K562 (cell line): Measurements from ENCODE around the gene RPL19. TPM values are rescaled to one million over a fixed set of nuclear protein-coding genes. Genes with fewer than 3 reads are reported as not detected.

Source experiments
- ATAC-seq: fragments of 200-7000 bp; cut with Tn5 transposase; 3 replicates; pipeline ENCODE4 v1.9.1; 2020; ENCODE audit warnings: moderate library complexity
- BruUV-seq: library from RNA; stranded (reverse); fragments of 400-500 nt; replicated peaks from 2 replicates; lab custom pipeline; 2021; lab: Mats Ljungman, UMichigan
- CTCF ChIA-PET: fragments of 300-600 bp; formaldehyde crosslinking; extraction: SDS; loops from one replicate; lab custom pipeline; 2021; ENCODE audit warnings: low intra/inter-chr PET ratio; lab: Yijun Ruan, JAX
- POLR2A ChIA-PET: fragments of 300-600, 350-650 bp; sonication (Branson Sonifier 250); formaldehyde crosslinking; extraction: SDS; loops from one replicate; lab custom pipeline; 2021; ENCODE audit warnings: antibody characterized with exemption, inconsistent platforms; lab: Yijun Ruan, JAX
- DNase-seq, 4 experiments: peaks; one replicate each; pipeline versions ENCODE4 v3.0.0 to v3.0.0-alpha.2; 2011 to 2018; ENCODE audit warnings: low spot score in 3 of 4, mixed read lengths in 3 of 4; ENCODE audit errors: extremely low read depth in 1 of 4
- FAIRE-seq: peaks from 2 replicates; lab custom pipeline; 2011; peaks lifted over from hg19 to GRCh38; lab: Jason Lieb, UNC
- H2AFZ ChIP-seq: 2 replicates; pipeline ENCODE4 v1.6.0; 2011; ENCODE audit warnings: low read depth, low read length, control low read depth, inconsistent platforms
- H3K27ac ChIP-seq: fragments of 200-600 bp; 3 replicates; pipeline ENCODE4 v1.8.0; 2011; ENCODE audit warnings: low read depth, mild to moderate bottlenecking, control low read depth, inconsistent platforms, low read length, moderate library complexity, mixed read lengths; ENCODE audit errors: extremely low read depth
- H3K27me3 ChIP-seq, 2 experiments: fragments of 300-600 bp in 1 of 2; 2 replicates in 1 of 2; 3 replicates in 1 of 2; pipeline versions ENCODE4 v1.6.0 to v1.8.0; 2011; ENCODE audit warnings: inconsistent platforms in 2 of 2, low read length in 2 of 2, mild to moderate bottlenecking in 1 of 2, mixed read lengths in 1 of 2, moderate library complexity in 1 of 2; ENCODE audit not compliant: control insufficient read depth in 2 of 2, insufficient read depth in 2 of 2
- H3K36me3 ChIP-seq: fragments of 300-600 bp; 3 replicates; pipeline ENCODE4 v1.8.0; 2011; ENCODE audit warnings: mild to moderate bottlenecking, low read length, inconsistent platforms; ENCODE audit not compliant: control insufficient read depth, insufficient read depth
- H3K4me1 ChIP-seq, 2 experiments: fragments of 200-600 bp in 1 of 2; replicated peaks in 1 of 2; 2 replicates in 1 of 2; 3 replicates in 1 of 2; pipeline versions ENCODE4 v1.5.1 to v1.8.0; 2011; ENCODE audit warnings: inconsistent platforms in 2 of 2, low read length in 2 of 2, mild to moderate bottlenecking in 1 of 2, mixed read lengths in 1 of 2, moderate library complexity in 1 of 2; ENCODE audit not compliant: control insufficient read depth in 2 of 2, insufficient read depth in 2 of 2
- H3K4me2 ChIP-seq: 2 replicates; pipeline ENCODE4 v1.6.1; 2011; ENCODE audit warnings: low read length, control low read depth, inconsistent platforms, mixed read lengths; ENCODE audit not compliant: insufficient read depth
- H3K4me3 ChIP-seq: fragments of 200-600 bp; sonication (generic), shearing (Covaris generic); 2 replicates; pipeline ENCODE4 v1.5.1; 2016; ENCODE audit warnings: control low read depth, inconsistent platforms
- H3K79me2 ChIP-seq: fragments of 200-600 bp; 3 replicates; pipeline ENCODE4 v1.8.0; 2011; ENCODE audit warnings: low read length, inconsistent platforms; ENCODE audit not compliant: control insufficient read depth, insufficient read depth
- H3K9ac ChIP-seq, 2 experiments: 2 replicates each; pipeline versions ENCODE4 v1.6.0 to v1.6.1; 2011; ENCODE audit warnings: low read depth in 2 of 2, low read length in 2 of 2, control low read depth in 1 of 2, inconsistent platforms in 1 of 2, mild to moderate bottlenecking in 1 of 2, mixed read lengths in 1 of 2; ENCODE audit not compliant: insufficient read depth in 1 of 2
- H3K9me1 ChIP-seq: one replicate; pipeline ENCODE4 v1.6.0; 2011; ENCODE audit warnings: inconsistent platforms, mild to moderate bottlenecking, low read length, moderate library complexity; ENCODE audit not compliant: control insufficient read depth, insufficient read depth
- H3K9me3 ChIP-seq: replicated peaks from 2 replicates; pipeline ENCODE4 v1.5.1; 2011; ENCODE audit warnings: low read depth, low read length, inconsistent platforms; ENCODE audit not compliant: control insufficient read depth, insufficient read depth
- H4K20me1 ChIP-seq: replicated peaks from 2 replicates; pipeline ENCODE4 v1.6.1; 2011; ENCODE audit warnings: low read length, inconsistent platforms, mixed read lengths; ENCODE audit not compliant: control insufficient read depth, insufficient read depth
- CXXC5 ChIP-seq: fragments of 250-450 bp; sonication (Bioruptor Pico); IDR thresholded peaks from 2 replicates; pipeline ENCODE4 v1.8.0; 2022; ENCODE audit warnings: inconsistent platforms, mild to moderate bottlenecking, moderate library complexity
- DMBX1 ChIP-seq: fragments of 250-450 bp; sonication (Bioruptor Pico); IDR thresholded peaks from 2 replicates; pipeline ENCODE4 v1.8.0; 2022; ENCODE audit warnings: inconsistent platforms, mild to moderate bottlenecking, moderate library complexity, borderline replicate concordance
- FOSL1 ChIP-seq: fragments of 200-800 bp; sonication (Bioruptor generic); conservative IDR thresholded peaks from 2 replicates; pipeline ENCODE4 v1.6.1; 2016; ENCODE audit warnings: missing genetic modification characterization, missing compliant biosample characterization
- ID3 ChIP-seq, 2 experiments: fragments of 250-450 bp in 1 of 2; fragments of 450-650 bp in 1 of 2; sonication (Bioruptor Pico) in 1 of 2; IDR thresholded peaks; 2 replicates each; pipeline versions ENCODE4 v1.6.1 to v1.8.0; 2016 to 2021; ENCODE audit warnings: mild to moderate bottlenecking in 2 of 2, moderate library complexity in 2 of 2, missing compliant biosample characterization in 1 of 2, missing genetic modification characterization in 1 of 2
- NFRKB ChIP-seq: fragments of 450-650 bp; IDR thresholded peaks from 2 replicates; pipeline ENCODE4 v1.6.1; 2016; ENCODE audit warnings: low read depth
- NFXL1 ChIP-seq: fragments of 450-650 bp; formaldehyde crosslinking; IDR thresholded peaks from 2 replicates; pipeline ENCODE4 v1.4.0; 2021; ENCODE audit warnings: mild to moderate bottlenecking
- RERE ChIP-seq: sonication (generic); formaldehyde crosslinking; IDR thresholded peaks from 2 replicates; pipeline ENCODE4 v1.8.0; 2023; ENCODE audit warnings: missing genetic modification reagents, mild to moderate bottlenecking, borderline replicate concordance
- SMARCA4 ChIP-seq: fragments of 450-650 bp; IDR thresholded peaks from 2 replicates; pipeline ENCODE4 v1.6.1; 2016
- SNRNP70 ChIP-seq: fragments of 200-400 bp; formaldehyde crosslinking; optimal IDR thresholded peaks from 2 replicates; pipeline ENCODE3; 2017; ENCODE audit warnings: low read depth, low read length
- TAF1 ChIP-seq: IDR thresholded peaks from 2 replicates; pipeline ENCODE4 v1.6.1; 2011; ENCODE audit warnings: mild to moderate bottlenecking, low read length, moderate library complexity; ENCODE audit not compliant: insufficient read depth, control insufficient read depth, severe bottlenecking; ENCODE audit errors: extremely low read depth
- THRB ChIP-seq: fragments of 450-650 bp; formaldehyde crosslinking; conservative IDR thresholded peaks from 2 replicates; pipeline ENCODE4 v1.4.0; 2022; ENCODE audit warnings: mild to moderate bottlenecking, missing genetic modification characterization
- ZBTB7A ChIP-seq: IDR thresholded peaks from 2 replicates; pipeline ENCODE4 v1.6.1; 2011; ENCODE audit warnings: low read depth, mild to moderate bottlenecking, low read length, moderate library complexity, borderline replicate concordance; ENCODE audit not compliant: control insufficient read depth
- ZKSCAN1 ChIP-seq: fragments of 150-350 bp; IDR thresholded peaks from 2 replicates; pipeline ENCODE4 v1.6.1; 2016; ENCODE audit warnings: low read depth, low read length
- ZNF263 ChIP-seq: sonication (generic); formaldehyde crosslinking; IDR thresholded peaks from 2 replicates; pipeline ENCODE4 v1.8.0; 2022; ENCODE audit warnings: mild to moderate bottlenecking, missing genetic modification reagents, borderline replicate concordance
- ZNF707 ChIP-seq: fragments of 250-450 bp; sonication (Bioruptor Pico); conservative IDR thresholded peaks from 2 replicates; pipeline ENCODE4 v1.8.0; 2022; ENCODE audit warnings: inconsistent platforms, mild to moderate bottlenecking, moderate library complexity
- WGBS: fragments of 100-300 bp; shearing (Covaris generic); methylation state at CpG from one replicate; pipeline ENCODE4 v1.1.6; 2016; ENCODE audit warnings: low coverage, mixed read lengths; ENCODE audit not compliant: insufficient coverage; ENCODE audit errors: missing lambda C conversion rate; 5-methylcytosine and 5-hydroxymethylcytosine counted together
- in situ Hi-C: fragments of 300-500 bp; cut with MboI; formaldehyde crosslinking; loops from 4 replicates; pipeline ENCODE4 v1.15.0; 2018; ENCODE audit warnings: inconsistent platforms, mixed read lengths
- intact Hi-C: fragments of 100-400 bp; cut with micrococcal nuclease; formaldehyde crosslinking; loops from 2 replicates; pipeline ENCODE4 v1.14.2; 2022
- polyA plus RNA-seq, 8 experiments: library from polyadenylated mRNA; depleted of rRNA in 4 of 8; stranded (reverse) in 5 of 8; unstranded in 3 of 8; fragments of >200 nt; fragmentation: Nextera tagmentation in 2 of 8; fragmentation: Illumina TruSeq in 1 of 8; extraction: Ambion mirVana in 2 of 8; extraction: Trizol in 1 of 8; gene quantifications; 2 replicates each; pipeline versions ENCODE4 v1.2.1 to v1.2.3, GENCODE V29; 2011 to 2014; ENCODE audit warnings: inconsistent platforms in 1 of 8, missing spikeins in 1 of 8
- total RNA-seq, 7 experiments: library from RNA; depleted of rRNA in 6 of 7; stranded (reverse); fragments of >200 nt in 6 of 7; fragmentation: Illumina TruSeq in 2 of 7; extraction: Trizol in 2 of 7; gene quantifications; 2 replicates each; pipeline versions ENCODE4 v1.2.1 to v1.2.3, GENCODE V29; 2011 to 2021; ENCODE audit warnings: low replicate concordance in 1 of 7

The RPL19 gene
- total and polyA plus RNA-seq, 9 of the 15 experiments (the other 6 are each of a cell fraction or from before 2014, with no cell fraction given): 2,263 to 4,614 (median 3,727) TPM

- Histone ChIP-seq H3K9me1 (peaks cover 5% of the 10 kb centered on the region), H3K4me3 (no peak overlapping the region), H3K9me3 (no peaks in the 10 kb centered on the region), H4K20me1 (peaks cover 6% of the 10 kb centered on the region)
- intact Hi-C loops (no loop called here), in situ Hi-C loops (no loop called here)
- ATAC-seq: no peak
- no peak for FAIRE-seq
- no peak for DNase-seq
- no peak for TF ChIP-seq ZNF707 (CRISPR knock-in tag)
- no peak for TF ChIP-seq RERE
- no peak for TF ChIP-seq THRB
- TF ChIP-seq CXXC5: no peak
- TF ChIP-seq FOSL1 (tag): no peak
- TF ChIP-seq ZBTB7A: no peak
- TF ChIP-seq ZKSCAN1: no peak
- TF ChIP-seq NFRKB: no peak
- TF ChIP-seq SNRNP70: no peak
- TF ChIP-seq NFXL1: no peak
- no peak for TF ChIP-seq ZNF263 (CRISPR knock-in tag)
- TF ChIP-seq DMBX1: no peak
- no peak for TF ChIP-seq ID3 (CRISPR knock-in tag; IDR thresholded peaks at IDR 0.05)
- TF ChIP-seq ID3 (tag; IDR thresholded peaks at IDR 0.05): no peak
- TF ChIP-seq TAF1: no peak
- TF ChIP-seq SMARCA4: no peak
- TF ChIP-seq, all 486 proteins: peak for 0
- no peaks in the 10 kb centered on the region for H3K27me3 ChIP-seq
- H3K9ac ChIP-seq: no peak overlapping the region
- H3K79me2 ChIP-seq: no peaks in the 10 kb centered on the region
- BruUV-seq: no TSS peak
- WGBS: 58% methylated on average over 5 of the region's 5 CpGs
- ChIA-PET CTCF (no interaction called here), POLR2A (interaction anchor here (0.6 to 2.5 kb wide), 3 partner anchors 8 to 629 kb away, joined by 3 to 14 read pairs (median 3); no protein-coding TSS in a partner anchor)
- no peak overlapping the region for H2AFZ ChIP-seq
- peaks cover 7 to 33% of the 10 kb centered on the region in 2 experiments for H3K4me1 ChIP-seq
- H3K36me3 ChIP-seq: peaks cover 12% of the 10 kb centered on the region; the same call in 2 of the 3 replicates
- H3K4me2 ChIP-seq: no peak overlapping the region
- H3K27ac ChIP-seq: no peak overlapping the region
These were observed 27.0 kb upstream of the RPL19 start for GRCh38 chr17:39173080-39173479.
